ENCODE measurements around the gene MTR. TPM values are rescaled to one million over a fixed set of nuclear protein-coding genes. Genes with fewer than 3 reads are reported as not detected.

MTR gene
- total RNA-seq, 4 donors from 2014 or later = 19.0 to 78.1 (median 47.5) TPM

DNA sequence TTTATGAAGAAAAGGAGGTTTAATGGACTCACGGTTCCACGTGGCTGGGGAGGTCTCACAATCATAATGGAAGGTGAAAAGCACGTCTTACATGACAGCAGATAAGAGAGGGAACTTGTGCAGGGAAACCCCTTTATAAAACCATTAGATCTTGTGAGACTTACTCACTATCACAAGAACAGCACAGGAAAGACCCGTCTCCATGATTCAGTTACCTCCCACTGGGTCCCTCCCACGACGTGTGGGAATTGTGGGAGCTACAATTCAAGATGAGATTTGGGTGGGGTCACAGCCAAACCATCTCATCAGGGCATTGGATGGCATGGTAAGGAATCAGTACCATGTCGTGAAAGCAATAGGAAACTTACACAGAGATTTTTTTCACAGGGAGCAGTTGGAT lies 63.1 kb downstream of the MTR start:
- no peaks in the 10 kb centered on the region for H3K9me3 ChIP-seq
- no peak overlapping the region for H3K27ac ChIP-seq
- H3K4me3 ChIP-seq = no peak overlapping the region
- H3K27me3 ChIP-seq = no peaks in the 10 kb centered on the region
- TF ChIP-seq, protein P1, sequence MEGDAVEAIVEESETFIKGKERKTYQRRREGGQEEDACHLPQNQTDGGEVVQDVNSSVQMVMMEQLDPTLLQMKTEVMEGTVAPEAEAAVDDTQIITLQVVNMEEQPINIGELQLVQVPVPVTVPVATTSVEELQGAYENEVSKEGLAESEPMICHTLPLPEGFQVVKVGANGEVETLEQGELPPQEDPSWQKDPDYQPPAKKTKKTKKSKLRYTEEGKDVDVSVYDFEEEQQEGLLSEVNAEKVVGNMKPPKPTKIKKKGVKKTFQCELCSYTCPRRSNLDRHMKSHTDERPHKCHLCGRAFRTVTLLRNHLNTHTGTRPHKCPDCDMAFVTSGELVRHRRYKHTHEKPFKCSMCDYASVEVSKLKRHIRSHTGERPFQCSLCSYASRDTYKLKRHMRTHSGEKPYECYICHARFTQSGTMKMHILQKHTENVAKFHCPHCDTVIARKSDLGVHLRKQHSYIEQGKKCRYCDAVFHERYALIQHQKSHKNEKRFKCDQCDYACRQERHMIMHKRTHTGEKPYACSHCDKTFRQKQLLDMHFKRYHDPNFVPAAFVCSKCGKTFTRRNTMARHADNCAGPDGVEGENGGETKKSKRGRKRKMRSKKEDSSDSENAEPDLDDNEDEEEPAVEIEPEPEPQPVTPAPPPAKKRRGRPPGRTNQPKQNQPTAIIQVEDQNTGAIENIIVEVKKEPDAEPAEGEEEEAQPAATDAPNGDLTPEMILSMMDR (IDR thresholded peaks at IDR 0.05) = no peak
- no peak for TF ChIP-seq POLR2A (IDR thresholded peaks at IDR 0.05)
- intact Hi-C loops (cut with DNase I; ENCODE audit: low total_unique reads) = no loop called here
- no peak for DNase-seq
- H3K36me3 ChIP-seq = no peaks in the 10 kb centered on the region
- H3K4me1 ChIP-seq = peaks cover 0 to 4% of the 10 kb centered on the region in 2 donors

DNA sequence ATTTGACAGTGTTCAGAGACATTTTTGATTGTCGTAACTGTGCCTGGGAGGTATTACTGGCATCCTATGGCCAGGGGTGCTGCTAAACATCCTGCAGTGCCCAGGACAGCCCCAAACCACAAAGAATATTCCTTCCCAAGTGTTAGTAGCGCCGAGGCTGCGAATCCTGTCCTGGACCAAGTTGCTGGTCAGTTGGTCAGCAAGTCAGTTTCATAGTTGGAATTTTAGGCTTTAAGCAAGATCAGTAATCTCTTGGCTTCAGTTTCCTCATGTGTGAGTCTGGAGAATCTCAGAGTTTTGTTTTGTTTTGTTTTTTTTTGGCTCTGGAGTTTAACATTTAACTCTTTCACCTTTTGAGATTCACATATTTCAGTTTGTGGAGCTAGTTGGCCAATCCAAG lies 65.0 kb downstream of the MTR start:
- TF ChIP-seq POLR2A (IDR thresholded peaks at IDR 0.05) = no peak
- TF ChIP-seq, protein P1 (IDR thresholded peaks at IDR 0.05) = no peak
- Histone ChIP-seq H3K4me3 (no peak overlapping the region), H3K36me3 (no peaks in the 10 kb centered on the region), H3K4me1 (peaks cover 0 to under 1% of the 10 kb centered on the region in 2 donors), H3K9me3 (no peaks in the 10 kb centered on the region), H3K27me3 (no peaks in the 10 kb centered on the region), H3K27ac (peak overlapping the region in 1 of 2 donors; percentile 51)
- no peak for DNase-seq
- intact Hi-C loops (cut with DNase I; ENCODE audit: low total_unique reads) = no loop called here

DNA sequence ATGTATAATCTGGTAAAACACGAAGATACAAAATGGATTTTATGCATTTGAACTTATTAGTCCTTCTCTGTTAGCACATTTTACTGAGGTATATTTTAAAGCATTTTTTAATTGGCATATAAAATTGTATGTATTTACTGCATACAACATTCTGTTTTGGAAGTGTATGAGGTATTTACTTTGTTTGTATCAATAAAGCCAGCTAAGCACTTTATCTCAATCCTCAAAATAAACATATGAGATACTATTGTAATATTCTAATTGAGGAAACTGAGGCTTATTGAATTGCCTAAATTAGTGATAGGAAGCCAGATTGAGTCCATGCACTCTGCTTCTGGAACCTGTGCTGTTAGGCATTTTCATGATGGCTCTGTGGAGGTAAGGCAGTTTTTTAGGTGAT lies 65.6 kb downstream of the MTR start:
- intact Hi-C loops (cut with DNase I; ENCODE audit: low total_unique reads) = no loop called here
- DNase-seq = no peak
- Histone ChIP-seq H3K36me3 (no peaks in the 10 kb centered on the region), H3K27me3 (no peaks in the 10 kb centered on the region), H3K4me1 (peaks cover 0 to 4% of the 10 kb centered on the region in 2 donors), H3K9me3 (no peaks in the 10 kb centered on the region), H3K4me3 (no peak overlapping the region), H3K27ac (no peak overlapping the region)
- TF ChIP-seq POLR2A (IDR thresholded peaks at IDR 0.05) = no peak
- TF ChIP-seq, protein P1 (IDR thresholded peaks at IDR 0.05) = no peak

DNA sequence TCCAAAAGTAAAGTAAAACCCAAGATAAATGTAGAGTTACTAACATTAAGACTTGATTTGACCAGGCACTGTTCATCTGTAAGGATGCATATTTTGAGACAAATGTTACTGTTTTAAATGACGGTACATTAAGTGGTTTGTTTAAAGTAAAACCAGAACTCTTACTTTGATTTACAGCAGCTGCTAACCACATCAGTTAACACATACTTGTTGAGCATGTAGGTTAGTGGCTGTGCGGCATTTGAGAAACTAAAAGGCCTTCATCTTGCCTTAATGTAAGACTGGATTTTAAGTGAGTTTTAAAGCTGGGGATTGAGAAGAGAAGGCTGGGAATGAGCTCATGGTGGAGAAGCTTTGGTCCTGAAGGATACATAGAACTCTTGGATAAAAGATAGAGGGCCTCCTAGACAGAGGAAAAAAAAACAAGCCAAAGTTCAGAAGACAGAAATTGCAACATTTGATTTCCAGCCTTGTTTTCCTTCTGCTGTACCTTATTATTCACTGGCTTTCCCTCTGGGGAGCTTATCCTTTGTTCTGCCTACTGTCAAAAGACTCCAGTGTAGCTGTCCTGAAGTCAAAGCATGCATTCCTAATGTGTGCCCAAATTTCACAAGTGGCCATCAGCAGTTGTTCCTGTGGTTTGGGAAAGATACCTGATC lies 66.6 kb downstream of the MTR start:
- H3K27me3 ChIP-seq = no peaks in the 10 kb centered on the region
- TF ChIP-seq, protein P1 (IDR thresholded peaks at IDR 0.05) = no peak
- no peak for TF ChIP-seq POLR2A (IDR thresholded peaks at IDR 0.05)
- intact Hi-C loops (cut with DNase I; ENCODE audit: low total_unique reads) = no loop called here
- H3K36me3 ChIP-seq = no peaks in the 10 kb centered on the region
- H3K4me1 ChIP-seq = peaks cover 0 to 4% of the 10 kb centered on the region in 2 donors
- DNase-seq = no peak
- no peak overlapping the region for H3K4me3 ChIP-seq
- peak overlapping the region; percentile 23 to 34 for H3K27ac ChIP-seq
- H3K9me3 ChIP-seq = no peaks in the 10 kb centered on the region

DNA sequence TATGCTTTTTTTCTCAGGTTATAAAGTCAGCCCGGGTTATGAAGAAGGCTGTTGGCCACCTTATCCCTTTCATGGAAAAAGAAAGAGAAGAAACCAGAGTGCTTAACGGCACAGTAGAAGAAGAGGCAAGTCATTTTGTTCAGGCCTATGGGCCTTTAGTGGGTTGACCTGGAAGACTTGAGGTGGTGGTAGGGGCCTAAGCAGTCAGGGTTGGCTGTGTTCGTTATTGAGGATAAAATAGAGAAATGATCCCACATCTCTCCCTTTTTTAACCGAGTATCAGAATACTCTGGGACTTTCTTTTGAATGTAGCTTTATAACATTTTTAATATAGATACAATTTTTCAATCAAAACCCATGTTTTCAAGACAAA lies 67.1 kb downstream of the MTR start:
- TF ChIP-seq POLR2A (IDR thresholded peaks at IDR 0.05) = no peak
- TF ChIP-seq, protein P1 (IDR thresholded peaks at IDR 0.05) = no peak
- intact Hi-C loops (cut with DNase I; ENCODE audit: low total_unique reads) = no loop called here
- DNase-seq = no peak
- Histone ChIP-seq H3K9me3 (no peaks in the 10 kb centered on the region), H3K27me3 (no peaks in the 10 kb centered on the region), H3K4me1 (peaks cover 0 to 4% of the 10 kb centered on the region in 2 donors), H3K36me3 (no peaks in the 10 kb centered on the region), H3K4me3 (no peak overlapping the region), H3K27ac (peak overlapping the region; percentile 23 to 34)
